Measurements from ENCODE around the gene CHST15. TPM values are rescaled to one million over a fixed set of nuclear protein-coding genes. Genes with fewer than 3 reads are reported as not detected.

Gene CHST15
- total and polyA plus RNA-seq, 2 of the 4 experiments (the other 2 are of a cell fraction), result 0.14 to 0.18 TPM

- Histone ChIP-seq H3K9ac (ENCODE audit: low read depth, low read length) (no peak overlapping the region), H2AFZ (replicated peaks; ENCODE audit: low read length, poor library complexity) (no peak overlapping the region), H3K18ac (ENCODE audit: low read depth, low read length) (no peak overlapping the region), H3K56ac (ENCODE audit: extremely low read depth, insufficient read depth, low read length) (no peak overlapping the region), H3K4me2 (ENCODE audit: low read depth, low read length) (no peak overlapping the region), H3K4me1 (ENCODE audit: control insufficient read depth, insufficient read depth, low read length) (no peaks in the 10 kb centered on the region; the same call in 1 of the 2 replicates), H4K20me1 (ENCODE audit: insufficient read depth, low read length) (no peaks in the 10 kb centered on the region), H2AK5ac (ENCODE audit: low read depth, low read length) (no peak overlapping the region), H2BK120ac (ENCODE audit: low read depth, low read length) (no peak overlapping the region), H2BK20ac (ENCODE audit: low read depth, low read length) (no peak overlapping the region), H3K36me3 (ENCODE audit: control insufficient read depth, insufficient read depth, low read length) (no peaks in the 10 kb centered on the region), H3K4ac (ENCODE audit: low read depth, low read length) (no peak overlapping the region), H3K27me3 (ENCODE audit: control insufficient read depth, insufficient read depth, low read length) (peaks cover 26% of the 10 kb centered on the region), H3K9me3 (ENCODE audit: control insufficient read depth, insufficient read depth, low read length) (peaks cover 5% of the 10 kb centered on the region; the same call in 1 of the 2 replicates), H2AK9ac (replicated peaks; ENCODE audit: low read depth, low read length, poor library complexity) (no peak overlapping the region), H2BK15ac (ENCODE audit: low read depth, low read length) (no peak overlapping the region), H4K5ac (ENCODE audit: low read depth, low read length) (no peak overlapping the region), H2BK5ac (ENCODE audit: low read depth, low read length, poor library complexity, severe bottlenecking) (no peak overlapping the region), H4K91ac (ENCODE audit: insufficient read depth, low read depth, low read length) (no peak overlapping the region), H3K23ac (ENCODE audit: low read depth, low read length) (no peak overlapping the region), H4K8ac (ENCODE audit: low read depth in 2 of 2, low read length in 2 of 2) (no peak overlapping the region), H3K4me3 (ENCODE audit: insufficient read depth, low read depth, low read length) (no peak overlapping the region), H3K14ac (replicated peaks; ENCODE audit: low read depth, low read length) (no peak overlapping the region), H3K79me1 (ENCODE audit: low read depth in 1 of 2, low read length in 2 of 2) (no peaks in the 10 kb centered on the region), H3K27ac (ENCODE audit: insufficient read depth, low read length) (no peak overlapping the region), H3K9me1 (ENCODE audit: insufficient read depth, low read length) (no peaks in the 10 kb centered on the region)
- no TSS peak for BruUV-seq (replicated peaks)
- ChIA-PET POLR2A (ENCODE audit: unreplicated experiment) (no interaction called here), CTCF (no interaction called here)
- no peak for TF ChIP-seq ELK1 (IDR thresholded peaks at IDR 0.05; ENCODE audit: borderline replicate concordance, low read depth, low read length)
- TF ChIP-seq CEBPB (IDR thresholded peaks at IDR 0.05; ENCODE audit: low read depth, low read length), result no peak
- no peak for TF ChIP-seq BHLHE40 (IDR thresholded peaks at IDR 0.05; ENCODE audit: low read depth, low read length)
- no peak for TF ChIP-seq CHD1 (IDR thresholded peaks at IDR 0.05; ENCODE audit: low read depth, low read length)
- TF ChIP-seq MAFK (IDR thresholded peaks at IDR 0.05; ENCODE audit: low read depth, low read length), result no peak
- no peak for TF ChIP-seq CTCF (conservative IDR thresholded peaks at IDR 0.05; ENCODE audit: low read depth, low read length)
- no peak for TF ChIP-seq FOS (IDR thresholded peaks at IDR 0.05; ENCODE audit: low read depth, low read length)
- no peak for TF ChIP-seq USF2 (IDR thresholded peaks at IDR 0.05; ENCODE audit: low read depth, low read length)
- TF ChIP-seq RCOR1 (IDR thresholded peaks at IDR 0.05; ENCODE audit: insufficient replicate concordance, low read length), result no peak
- TF ChIP-seq NFE2L2 (IDR thresholded peaks at IDR 0.05; ENCODE audit: low read depth, low read length), result no peak
- TF ChIP-seq POLR2A (IDR thresholded peaks at IDR 0.05; ENCODE audit: low read depth, low read length), result no peak
- intact Hi-C loops (cut with micrococcal nuclease), result no loop called here
- ATAC-seq (ENCODE audit: low read depth) (no peak), DNase-seq (no peak)
- in situ Hi-C loops (cut with MboI; ENCODE audit: low sequenced_read_pairs), result no loop called here
- dilution Hi-C loops (cut with HindIII; ENCODE audit: low sequenced_read_pairs, unreplicated experiment), result no loop called here
- WGBS, 2 experiments (ENCODE audit: extremely low coverage in 2 of 2, insufficient read length in 1 of 2), result no CpG with 5 or more reads among the region's 2 CpGs
Measured at GRCh38 chr10:124096494-124096893, 3.1 kb upstream of the CHST15 start.

All from IMR-90 (cell line).